Adrenal gland (tissue), 12 donors: ENCODE measurements around the gene FYN. TPM values are rescaled to one million over a fixed set of nuclear protein-coding genes. Genes with fewer than 3 reads are reported as not detected.
A peak's percentile ranks its signal among the peaks of the same experiment; 100 is the strongest.

Source experiments
- DNase-seq, 7 donors: peaks; one replicate each; pipeline ENCODE4 v3.0.0-alpha.2; 2019 to 2020
- H3K27ac ChIP-seq, 5 donors: fragments of 200-600 bp; sonication (generic) in 4 of 5; 1 replicate in 3 of 5; 2 replicates in 2 of 5; pipeline versions ENCODE4 v1.5.1 to v1.8.0; 2016 to 2020; ENCODE audit warnings: mild to moderate bottlenecking in 1 of 5
- H3K27me3 ChIP-seq: fragments of 200-600 bp; 2 replicates; pipeline ENCODE4 v1.8.0; 2021
- H3K36me3 ChIP-seq, 2 donors: fragments of 200-600 bp; replicated peaks in 1 of 2; 1 replicate in 1 of 2; 2 replicates in 1 of 2; pipeline versions ENCODE4 v1.5.1 to v1.8.0; 2018 to 2022
- H3K4me1 ChIP-seq, 2 donors: fragments of 200-600 bp; replicated peaks in 1 of 2; 1 replicate in 1 of 2; 2 replicates in 1 of 2; pipeline versions ENCODE4 v1.5.1 to v1.8.0; 2018 to 2021
- H3K4me3 ChIP-seq, 4 donors: fragments of 200-600 bp; sonication (generic) in 3 of 4; one replicate each; pipeline ENCODE4 v1.5.1; 2016 to 2018
- H3K9me3 ChIP-seq, 3 donors: fragments of 200-600 bp; sonication (generic) in 1 of 3; replicated peaks in 1 of 3; 1 replicate in 2 of 3; 2 replicates in 1 of 3; pipeline versions ENCODE4 v1.5.1 to v1.8.0; 2016 to 2021
- POLR2A ChIP-seq, 2 donors: fragments of 450-650 bp; IDR thresholded peaks; one replicate each; pipeline ENCODE4 v1.6.1; 2017; ENCODE audit warnings: antibody characterized with exemption in 2 of 2, mild to moderate bottlenecking in 2 of 2, moderate library complexity in 1 of 2
- WGBS, 4 donors: extraction: QIAGEN DNeasy Blood & Tissue Kit in 2 of 4; methylation state at CpG; one replicate each; pipeline versions ENCODE4 v1.1.5 to v1.1.7; 2013 to 2017; 5-methylcytosine and 5-hydroxymethylcytosine counted together
- intact Hi-C, 2 donors: fragments of 100-400 bp; cut with DNase I; formaldehyde crosslinking; loops; one replicate each; pipeline versions ENCODE4 v1.14.1 to v1.15.0; 2022 to 2023
- polyA plus RNA-seq, 3 donors: library from polyadenylated mRNA; stranded (reverse); fragments of 200-250 nt in 2 of 3; fragments of 350-450 nt in 1 of 3; fragmentation: Illumina TruSeq in 1 of 3; extraction: RNeasy Lipid Tissue Mini Kit (QIAGEN cat#74804) in 1 of 3; gene quantifications; one replicate each; pipeline ENCODE4 v1.2.3, GENCODE V29; 2013 to 2014
- total RNA-seq, 9 donors: library from RNA; depleted of rRNA in 4 of 9; stranded (reverse); fragments of >200 nt in 4 of 9; fragments of 120-200 nt in 1 of 9; fragmentation: NEBNext Ultra II Directional in 1 of 9; extraction: Animal tissue kit (Norgen Biotek cat#: 25700) in 1 of 9; gene quantifications; one replicate each; pipeline versions ENCODE4 v1.1.0 to v1.2.4, GENCODE V29; 2013 to 2023
- TF ChIP-seq, protein P1 (sequence below), 6 experiments: fragments of 450-650 bp in 4 of 6; fragments of 200-600 bp in 2 of 6; sonication (generic) in 1 of 6; IDR thresholded peaks; 1 replicate in 5 of 6; 2 replicates in 1 of 6; pipeline versions ENCODE4 v1.5.1 to v1.8.0; 2016 to 2021; ENCODE audit warnings: antibody characterized with exemption in 6 of 6, mild to moderate bottlenecking in 2 of 6, moderate library complexity in 1 of 6
- donor health status: healthy with polysubstance abuse.
- donor health status: Bipolar disorder and iron deficiency.
- donor health status: DM: yes; HTN: yes; CAD: no.
- donor health status: DM: no; HTN: no; CAD: no.
- donor health status: DM: no; HTN: no; CAD: no.
- donor health status: DM: yes; HTN: yes; CAD: no.

Gene FYN
- total and polyA plus RNA-seq, 12 donors, result 10.7 to 36.5 (median 19.8) TPM

DNA sequence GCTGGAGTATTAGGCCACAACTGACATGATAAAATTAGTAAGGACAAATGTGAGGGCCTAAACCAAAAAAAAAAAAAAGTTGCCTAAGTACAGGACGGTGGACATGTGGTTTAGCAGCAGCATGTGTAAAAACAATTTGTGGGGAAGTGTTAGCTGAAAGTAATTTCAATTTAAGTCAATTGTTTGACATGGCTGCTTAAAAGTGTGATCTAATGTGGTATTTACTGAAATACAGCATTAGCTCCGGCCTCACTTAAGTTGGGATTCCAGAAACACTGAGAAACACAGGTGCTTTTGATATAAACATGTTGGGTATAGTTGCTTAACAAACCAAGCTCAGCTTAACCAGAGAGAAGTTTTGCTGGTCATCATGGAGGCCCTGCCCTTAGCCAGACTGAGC lies 119.7 kb downstream of the FYN start:
- Histone ChIP-seq H3K9me3 (no peaks in the 10 kb centered on the region), H3K4me1 (no peaks in the 10 kb centered on the region), H3K27ac (no peak overlapping the region), H3K36me3 (no peaks in the 10 kb centered on the region), H3K27me3 (no peaks in the 10 kb centered on the region), H3K4me3 (no peak overlapping the region)
- intact Hi-C loops, result no loop called here
- WGBS, 4 donors, result 70 to 80% (median 73%) methylated on average over 2 of the region's 2 CpGs
- no peak for DNase-seq
- TF ChIP-seq POLR2A (IDR thresholded peaks at IDR 0.05), result no peak
- TF ChIP-seq, protein P1, sequence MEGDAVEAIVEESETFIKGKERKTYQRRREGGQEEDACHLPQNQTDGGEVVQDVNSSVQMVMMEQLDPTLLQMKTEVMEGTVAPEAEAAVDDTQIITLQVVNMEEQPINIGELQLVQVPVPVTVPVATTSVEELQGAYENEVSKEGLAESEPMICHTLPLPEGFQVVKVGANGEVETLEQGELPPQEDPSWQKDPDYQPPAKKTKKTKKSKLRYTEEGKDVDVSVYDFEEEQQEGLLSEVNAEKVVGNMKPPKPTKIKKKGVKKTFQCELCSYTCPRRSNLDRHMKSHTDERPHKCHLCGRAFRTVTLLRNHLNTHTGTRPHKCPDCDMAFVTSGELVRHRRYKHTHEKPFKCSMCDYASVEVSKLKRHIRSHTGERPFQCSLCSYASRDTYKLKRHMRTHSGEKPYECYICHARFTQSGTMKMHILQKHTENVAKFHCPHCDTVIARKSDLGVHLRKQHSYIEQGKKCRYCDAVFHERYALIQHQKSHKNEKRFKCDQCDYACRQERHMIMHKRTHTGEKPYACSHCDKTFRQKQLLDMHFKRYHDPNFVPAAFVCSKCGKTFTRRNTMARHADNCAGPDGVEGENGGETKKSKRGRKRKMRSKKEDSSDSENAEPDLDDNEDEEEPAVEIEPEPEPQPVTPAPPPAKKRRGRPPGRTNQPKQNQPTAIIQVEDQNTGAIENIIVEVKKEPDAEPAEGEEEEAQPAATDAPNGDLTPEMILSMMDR (IDR thresholded peaks at IDR 0.05), result no peak

GRCh38 chr6:111752476-111752875 lies 120.8 kb downstream of the FYN start:
- Histone ChIP-seq H3K4me3 (no peak overlapping the region), H3K27me3 (no peaks in the 10 kb centered on the region)

GRCh38 chr6:111750753-111751673 lies 122.2 kb downstream of the FYN start:
- intact Hi-C loops, result no loop called here
- WGBS, 4 donors, result 73 to 77% (median 76%) methylated on average over 6 of the region's 6 CpGs
- no peak for DNase-seq
- Histone ChIP-seq H3K9me3 (no peaks in the 10 kb centered on the region), H3K4me3 (no peak overlapping the region), H3K27ac (peak overlapping the region in 1 of 5 donors; percentile 14), H3K27me3 (no peaks in the 10 kb centered on the region), H3K4me1 (no peaks in the 10 kb centered on the region), H3K36me3 (no peaks in the 10 kb centered on the region)
- TF ChIP-seq, protein P1 (IDR thresholded peaks at IDR 0.05), result no peak
- TF ChIP-seq POLR2A (IDR thresholded peaks at IDR 0.05), result no peak

More at GRCh38 chr6:111752476-111752875, 120.8 kb downstream of the FYN start:
- Histone ChIP-seq H3K27ac (no peak overlapping the region), H3K4me1 (no peaks in the 10 kb centered on the region), H3K36me3 (no peaks in the 10 kb centered on the region), H3K9me3 (no peaks in the 10 kb centered on the region)
- intact Hi-C loops, result no loop called here
- no peak for TF ChIP-seq POLR2A (IDR thresholded peaks at IDR 0.05)
- TF ChIP-seq, protein P1 (IDR thresholded peaks at IDR 0.05), result no peak
- no peak for DNase-seq

DNA sequence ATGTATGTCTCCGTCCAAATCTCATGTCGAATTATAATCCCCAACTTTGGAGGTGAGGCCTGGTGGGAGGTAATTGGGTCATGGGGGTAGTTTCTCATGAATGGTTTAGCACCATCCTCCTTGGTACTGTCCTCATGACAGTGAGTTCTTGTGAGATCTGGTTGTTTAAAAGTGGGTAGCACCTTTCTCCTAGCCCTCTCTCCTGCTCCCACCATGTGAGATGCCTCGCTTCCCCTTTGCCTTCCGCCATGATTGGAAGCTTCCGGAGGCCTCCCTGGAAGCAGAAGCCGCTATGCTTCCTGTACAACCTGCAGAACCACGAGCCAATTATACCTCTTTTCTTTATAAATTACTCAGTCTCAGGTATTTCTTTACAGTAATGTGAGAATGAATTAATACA lies 123.1 kb downstream of the FYN start:
- TF ChIP-seq, protein P1 (IDR thresholded peaks at IDR 0.05), result no peak
- TF ChIP-seq POLR2A (IDR thresholded peaks at IDR 0.05), result no peak
- Histone ChIP-seq H3K9me3 (no peaks in the 10 kb centered on the region), H3K4me1 (no peaks in the 10 kb centered on the region), H3K36me3 (no peaks in the 10 kb centered on the region), H3K4me3 (no peak overlapping the region), H3K27ac (no peak overlapping the region), H3K27me3 (no peaks in the 10 kb centered on the region)
- intact Hi-C loops, result no loop called here
- DNase-seq, result no peak
- 87 to 93% (median 90%) methylated on average over 7 of the region's 7 CpGs for WGBS, 4 donors
